Fibroblast of upper back skin (primary cell): ENCODE data around the gene DDX1.
"Not testable (repeated sequence)": the region's sequence is repeated elsewhere in the genome, so short reads cannot be mapped to it uniquely, and the experiment has no call there.

Experiments used
- DNase-seq: peaks from one replicate; pipeline ENCODE4 v3.0.0-alpha.2; 2013

Gene DDX1

DNA sequence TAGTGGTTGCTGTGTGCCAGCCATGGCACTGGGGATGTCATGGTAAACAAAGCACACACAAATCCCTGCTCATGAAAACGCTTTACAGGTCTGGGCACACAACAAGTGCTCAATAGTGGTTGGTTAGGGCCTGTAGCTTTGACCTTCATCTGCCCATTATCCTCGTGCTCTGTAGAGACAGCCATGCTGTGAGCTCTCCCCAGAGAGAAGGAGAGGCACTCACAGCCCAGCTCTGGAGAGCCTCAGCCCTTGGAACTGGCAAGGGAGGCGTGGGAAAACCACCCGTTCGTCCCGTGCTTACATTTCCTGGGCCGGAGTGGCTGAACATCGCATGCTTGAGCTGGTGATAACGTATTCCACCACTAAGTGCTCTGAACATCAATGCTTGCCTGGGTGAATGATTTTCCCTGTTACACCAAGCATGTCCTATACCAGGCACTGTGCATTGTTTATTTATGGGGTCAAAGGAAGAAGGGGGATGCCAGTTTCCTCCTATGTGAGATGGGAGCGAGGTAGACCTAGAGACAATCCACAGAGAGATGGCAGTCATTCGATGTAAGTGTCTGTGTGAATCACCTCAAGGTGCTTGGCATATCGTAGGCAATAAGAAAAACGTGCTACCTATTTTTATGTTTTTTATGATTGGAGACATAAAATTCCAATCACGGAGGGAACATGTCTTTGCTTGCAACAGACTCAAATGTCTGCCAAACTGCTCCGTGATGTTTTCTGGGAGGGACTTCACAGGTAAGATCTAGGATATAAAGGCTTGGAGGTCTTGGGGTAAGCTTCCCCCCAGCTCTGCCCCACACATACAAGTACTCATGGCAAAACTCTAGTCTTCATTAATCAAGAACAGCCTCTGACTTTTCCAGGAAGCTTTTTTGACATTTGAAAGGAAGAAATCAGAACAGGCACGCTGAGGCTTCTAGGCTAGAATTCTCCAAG lies 75.5 kb downstream of the DDX1 start:
- no peak for DNase-seq

DNA sequence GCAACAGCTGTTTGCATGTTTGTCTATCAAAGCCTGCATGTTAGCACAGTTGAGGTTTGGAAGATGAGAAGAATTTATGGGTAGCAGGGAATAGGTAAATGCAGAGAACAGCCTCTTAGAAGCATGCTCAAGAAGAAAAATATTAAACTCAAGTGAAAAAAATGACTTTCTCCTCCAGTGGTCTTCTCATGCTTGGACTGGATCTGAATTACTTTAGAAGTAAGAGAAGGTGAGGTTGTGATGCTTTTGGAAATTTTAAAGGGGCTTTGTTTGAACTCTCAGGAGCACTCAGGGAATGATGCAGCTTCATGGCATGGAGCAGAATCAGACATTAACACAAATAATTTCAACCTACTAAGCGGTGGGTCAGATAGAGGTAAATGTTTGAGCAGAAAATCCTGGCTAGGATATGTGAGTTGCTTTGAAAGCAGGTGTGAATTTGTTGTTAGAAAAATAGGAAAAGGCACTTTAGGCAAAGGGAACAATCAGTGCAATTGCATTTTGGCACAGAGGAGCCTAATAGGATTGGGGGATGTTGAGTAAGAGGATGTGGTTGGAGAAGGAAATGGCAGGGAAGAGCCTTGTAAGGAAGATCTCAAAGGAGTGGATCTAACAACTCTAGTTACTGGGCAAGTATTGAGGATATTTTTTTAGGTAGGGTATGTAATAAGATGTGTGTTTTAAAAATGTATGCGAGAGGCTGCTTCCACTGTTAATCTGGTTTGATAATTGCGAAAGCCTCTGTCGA lies 76.3 kb downstream of the DDX1 start:
- DNase-seq: peak; percentile 57

- DNase-seq: peak; percentile 41
Observed at GRCh38 chr2:15668611-15669305, 77.1 kb downstream of the DDX1 start.

GRCh38 chr2:15669375-15669910 lies 77.8 kb downstream of the DDX1 start:
- DNase-seq: no peak

DNA sequence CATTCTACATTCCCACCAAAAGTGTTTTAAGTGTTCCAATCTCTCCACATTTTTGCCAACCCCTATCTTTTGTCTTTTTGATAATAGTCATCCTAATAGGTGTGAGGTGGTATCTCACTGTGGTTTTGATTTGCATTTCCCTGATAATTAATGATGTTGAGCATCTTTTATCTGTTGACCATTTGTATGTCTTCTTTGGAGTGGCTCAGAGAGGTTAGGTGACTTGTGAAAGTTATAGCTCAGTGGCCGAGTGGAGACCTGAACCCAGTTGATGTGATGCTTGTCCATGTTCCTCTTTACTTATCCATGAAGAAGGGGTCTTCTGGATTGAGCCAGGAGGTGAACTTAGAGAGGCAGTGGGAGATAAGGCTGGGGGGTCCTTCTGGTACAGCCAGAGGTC lies 78.8 kb downstream of the DDX1 start:
- DNase-seq: no peak

- no peak for DNase-seq
Observed at GRCh38 chr2:15670981-15671380, 79.3 kb downstream of the DDX1 start.

DNA sequence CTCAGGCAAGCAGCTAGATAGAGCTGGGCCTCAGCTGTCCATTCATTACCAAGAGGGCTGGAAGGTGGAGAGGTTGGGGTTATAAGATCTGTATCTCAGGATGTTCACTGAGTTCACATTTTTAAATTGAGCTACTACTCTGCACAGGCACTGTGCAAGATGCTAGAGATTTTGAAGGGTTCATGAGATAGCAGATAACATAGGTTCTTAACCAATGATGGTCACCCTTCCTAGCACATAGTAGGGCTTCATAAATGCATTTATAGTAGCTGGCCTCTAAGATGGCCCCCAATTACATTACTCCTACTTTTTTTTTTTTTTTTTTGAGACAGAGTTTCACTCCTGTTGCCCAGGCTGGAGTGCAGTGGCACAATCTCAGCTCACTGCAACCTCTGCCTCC lies 79.7 kb downstream of the DDX1 start:
- no peak for DNase-seq

GRCh38 chr2:15671842-15672815 lies 80.5 kb downstream of the DDX1 start:
- no peak for DNase-seq

DNA sequence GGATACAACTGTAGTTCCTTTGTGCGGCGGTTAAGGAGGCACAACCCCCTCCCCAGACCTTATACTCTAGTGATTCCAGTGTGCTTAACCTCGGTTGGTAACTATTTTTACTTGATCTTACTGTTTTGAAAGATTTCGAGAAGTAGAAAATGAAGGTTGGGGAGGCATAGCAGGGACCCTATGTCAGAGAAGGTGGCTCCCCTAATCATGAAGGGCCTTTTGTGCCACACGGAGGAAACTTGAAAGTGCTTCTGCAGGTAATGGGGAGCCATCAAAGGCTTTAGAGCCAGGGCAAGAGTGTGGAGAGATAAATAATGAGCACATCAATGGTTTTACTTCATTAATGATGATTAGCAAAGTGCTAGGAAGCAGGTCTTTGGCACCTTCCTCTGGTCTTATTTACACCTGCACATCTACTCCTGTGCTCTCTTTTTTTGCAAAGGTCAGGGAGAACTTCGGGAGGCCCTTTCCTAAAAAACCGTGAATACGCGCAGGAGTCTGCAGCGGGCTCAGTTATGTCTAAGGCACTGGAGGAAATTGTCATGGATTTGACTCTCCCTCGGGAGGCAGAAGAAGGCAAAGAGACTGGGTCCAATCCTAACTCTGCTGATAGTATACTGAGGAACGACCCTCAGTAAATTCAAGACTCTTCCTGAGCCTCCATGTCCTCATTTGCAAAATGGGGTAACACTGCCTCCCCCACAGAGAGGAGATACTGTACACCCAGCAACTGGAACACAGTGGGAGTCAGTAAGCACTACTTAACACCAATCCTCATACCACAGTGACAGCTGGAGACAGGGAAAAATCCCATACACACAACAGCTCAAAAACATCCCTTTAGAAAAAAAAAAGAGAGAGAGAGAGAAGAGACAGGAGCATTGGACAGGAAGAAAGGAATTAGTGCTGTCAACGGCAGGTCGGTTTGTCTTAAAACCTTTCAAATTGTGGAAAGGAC lies 81.6 kb downstream of the DDX1 start:
- DNase-seq: no peak

DNA sequence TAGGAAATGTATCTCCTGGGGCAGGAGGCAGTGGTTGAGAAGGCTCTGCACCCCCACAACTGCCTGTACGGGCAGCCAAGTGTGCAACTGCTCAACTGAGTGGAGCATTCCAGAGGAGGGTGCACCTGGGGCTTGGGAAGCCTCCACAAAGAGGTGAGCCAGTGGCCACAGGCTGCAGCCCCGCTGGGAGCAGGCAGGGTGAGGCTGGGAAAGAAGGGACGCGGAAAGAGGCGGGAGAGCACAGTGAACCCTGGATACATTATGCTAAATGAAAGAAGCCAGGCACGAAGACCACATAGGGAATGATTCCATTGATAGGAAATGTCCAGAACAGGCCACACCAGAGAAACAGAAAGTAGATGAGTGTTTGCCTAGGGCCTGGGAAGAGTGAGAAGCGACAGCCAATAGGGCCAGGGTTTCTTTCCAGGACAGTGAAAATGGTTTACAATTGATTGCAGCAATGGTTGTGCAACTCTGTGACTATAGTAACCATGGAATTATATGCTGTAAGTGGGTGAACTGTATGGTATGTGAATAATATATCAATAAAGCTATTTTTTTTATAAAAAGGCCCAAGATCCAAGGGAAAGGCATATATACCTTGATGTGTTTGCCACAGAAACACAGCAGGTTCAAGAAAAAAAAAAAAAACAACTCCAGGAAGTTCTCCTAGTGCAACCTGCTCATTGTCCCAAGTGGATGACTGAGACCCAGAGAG lies 82.4 kb downstream of the DDX1 start:
- peak; percentile 52 for DNase-seq

GRCh38 chr2:15674637-15675455 lies 83.2 kb downstream of the DDX1 start:
- peak; percentile 13 for DNase-seq

GRCh38 chr2:15675456-15676195 lies 84.0 kb downstream of the DDX1 start:
- peak; percentile 33 for DNase-seq

- DNase-seq: no peak
Observed at GRCh38 chr2:15677141-15677843, 85.6 kb downstream of the DDX1 start.

GRCh38 chr2:15678346-15678745 lies 86.7 kb downstream of the DDX1 start:
- no peak for DNase-seq

GRCh38 chr2:15678909-15679308 lies 87.2 kb downstream of the DDX1 start:
- no peak for DNase-seq

DNA sequence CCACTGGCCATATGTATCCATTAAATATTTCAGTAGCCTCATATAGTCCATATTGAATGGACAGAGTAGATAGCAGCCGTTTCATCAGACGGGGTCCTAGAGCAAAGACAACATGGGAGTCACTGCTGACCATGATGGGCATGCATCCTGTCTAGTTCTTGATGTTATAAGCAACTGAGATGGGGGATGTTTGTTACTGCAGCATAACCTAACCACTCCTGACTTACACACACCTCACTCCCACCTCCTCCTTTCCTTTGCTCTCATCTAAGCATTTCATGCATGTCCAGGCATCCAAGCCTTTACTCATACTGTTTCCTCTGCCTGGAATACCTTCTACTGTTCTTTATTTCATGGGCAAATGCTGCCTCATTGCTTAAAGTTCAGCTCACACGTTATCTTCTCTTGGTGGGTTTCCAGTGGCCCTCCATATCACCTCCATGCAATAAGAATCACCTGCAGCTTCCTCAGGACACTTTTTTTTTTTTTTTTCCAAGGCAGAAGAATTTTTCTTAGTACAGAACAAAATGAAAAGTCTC lies 87.8 kb downstream of the DDX1 start:
- DNase-seq: no peak

DNA sequence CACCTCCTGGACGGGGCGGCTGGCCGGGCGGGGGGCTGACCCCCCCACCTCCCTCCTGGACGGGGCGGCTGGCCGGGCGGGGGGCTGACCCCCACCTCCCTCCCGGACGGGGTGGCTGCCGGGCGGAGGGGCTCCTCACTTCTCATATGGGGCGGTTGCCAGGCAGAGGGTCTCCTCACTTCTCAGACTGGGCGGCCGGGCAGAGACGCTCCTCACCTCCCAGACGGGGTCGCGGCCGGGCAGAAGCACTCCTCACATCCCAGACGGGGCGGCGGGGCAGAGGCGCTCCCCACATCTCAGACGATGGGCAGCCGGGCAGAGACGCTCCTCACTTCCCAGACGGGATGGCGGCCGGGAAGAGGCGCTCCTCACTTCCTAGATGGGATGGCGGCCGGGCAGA lies 88.5 kb downstream of the DDX1 start:
- DNase-seq: not testable (repeated sequence)
